Gastroesophageal sphincter (tissue), 4 donors: ENCODE data around the gene EFNB2. TPM values are rescaled to one million over a fixed set of nuclear protein-coding genes. Genes with fewer than 3 reads are reported as not detected.

Experiments
- ATAC-seq: fragments of 150-250 bp; one replicate; pipeline ENCODE4 v1.9.1; 2016; ENCODE audit warnings: mild to moderate bottlenecking, moderate library complexity
- H3K27ac ChIP-seq, 4 donors: fragments of 200-600 bp; sonication (generic) in 3 of 4; 1 replicate in 3 of 4; 2 replicates in 1 of 4; pipeline ENCODE4 v1.5.1; 2016 to 2019
- H3K27me3 ChIP-seq: fragments of 200-600 bp; sonication (generic); one replicate; pipeline ENCODE4 v1.5.1; 2019
- H3K36me3 ChIP-seq, 2 donors: fragments of 200-600 bp; sonication (generic); one replicate each; pipeline ENCODE4 v1.5.1; 2019; ENCODE audit warnings: control low read depth in 1 of 2
- H3K4me1 ChIP-seq, 3 donors: fragments of 200-600 bp; sonication (generic); 1 replicate in 2 of 3; 2 replicates in 1 of 3; pipeline ENCODE4 v1.5.1; 2016 to 2019; ENCODE audit warnings: control low read depth in 2 of 3
- H3K4me3 ChIP-seq, 2 donors: fragments of 200-600 bp; sonication (generic); one replicate each; pipeline ENCODE4 v1.5.1; 2019; ENCODE audit warnings: mild to moderate bottlenecking in 1 of 2, moderate library complexity in 1 of 2
- H3K9me3 ChIP-seq, 3 donors: fragments of 200-600 bp; sonication (generic); one replicate each; pipeline ENCODE4 v1.5.1; 2017 to 2019; ENCODE audit warnings: control low read depth in 2 of 3
- CTCF ChIP-seq, 4 experiments: fragments of 200-600 bp in 2 of 4; fragments of 450-650 bp in 2 of 4; sonication (generic) in 1 of 4; IDR thresholded peaks; one replicate each; pipeline ENCODE4 v1.5.1; 2017 to 2019; ENCODE audit warnings: antibody characterized with exemption in 4 of 4, mild to moderate bottlenecking in 2 of 4, moderate library complexity in 2 of 4
- EP300 ChIP-seq: sonication (generic); formaldehyde crosslinking; IDR thresholded peaks from one replicate; pipeline ENCODE4 v1.6.1; 2017; ENCODE audit warnings: antibody characterized with exemption, mild to moderate bottlenecking
- POLR2A ChIP-seq, 2 donors: fragments of 450-650 bp; IDR thresholded peaks; one replicate each; pipeline ENCODE4 v1.6.1; 2017; ENCODE audit warnings: antibody characterized with exemption in 2 of 2, mild to moderate bottlenecking in 2 of 2, moderate library complexity in 1 of 2
- POLR2AphosphoS5 ChIP-seq: sonication (generic); formaldehyde crosslinking; IDR thresholded peaks from one replicate; pipeline ENCODE4 v1.6.1; 2017; ENCODE audit warnings: antibody characterized with exemption
- WGBS, 2 donors: methylation state at CpG; one replicate each; pipeline ENCODE4 v1.1.5; 2018; ENCODE audit warnings: low coverage in 1 of 2; 5-methylcytosine and 5-hydroxymethylcytosine counted together
- total RNA-seq, 4 donors: library from RNA; depleted of rRNA; stranded (reverse); fragments of >200 nt; gene quantifications; one replicate each; pipeline ENCODE4 v1.1.0, GENCODE V29; 2016

Gene EFNB2
- total RNA-seq, 4 donors from 2014 or later, result 13.7 to 39.7 (median 20.5) TPM

GRCh38 chr13:106551350-106551749 is 15.9 kb upstream of the EFNB2 start:
- Histone ChIP-seq H3K27me3 (no peaks in the 10 kb centered on the region), H3K4me3 (no peak overlapping the region), H3K4me1 (peaks cover 4 to 56% (median 8%) of the 10 kb centered on the region in 3 donors), H3K36me3 (peaks cover 3 to 44% of the 10 kb centered on the region in 2 donors), H3K9me3 (no peaks in the 10 kb centered on the region), H3K27ac (no peak overlapping the region)
- ATAC-seq, result no peak
- WGBS, 2 donors, result 100% methylated on average over 1 of the region's 1 CpG
- TF ChIP-seq CTCF (IDR thresholded peaks at IDR 0.05), result no peak
- no peak for TF ChIP-seq EP300
- no peak for TF ChIP-seq POLR2AphosphoS5
- TF ChIP-seq POLR2A (IDR thresholded peaks at IDR 0.05), result no peak

GRCh38 chr13:106550570-106551135 is 15.2 kb upstream of the EFNB2 start:
- Histone ChIP-seq H3K4me1 (peaks cover 4 to 49% (median 8%) of the 10 kb centered on the region in 3 donors), H3K9me3 (no peaks in the 10 kb centered on the region), H3K4me3 (no peak overlapping the region), H3K36me3 (peaks cover 3 to 38% of the 10 kb centered on the region in 2 donors), H3K27ac (no peak overlapping the region), H3K27me3 (no peaks in the 10 kb centered on the region)
- WGBS, 2 donors, result 59 to 66% methylated on average over 4 of the region's 4 CpGs
- no peak for ATAC-seq
- TF ChIP-seq CTCF (IDR thresholded peaks at IDR 0.05) (no peak), POLR2A (IDR thresholded peaks at IDR 0.05) (no peak), EP300 (no peak), POLR2AphosphoS5 (no peak)

DNA sequence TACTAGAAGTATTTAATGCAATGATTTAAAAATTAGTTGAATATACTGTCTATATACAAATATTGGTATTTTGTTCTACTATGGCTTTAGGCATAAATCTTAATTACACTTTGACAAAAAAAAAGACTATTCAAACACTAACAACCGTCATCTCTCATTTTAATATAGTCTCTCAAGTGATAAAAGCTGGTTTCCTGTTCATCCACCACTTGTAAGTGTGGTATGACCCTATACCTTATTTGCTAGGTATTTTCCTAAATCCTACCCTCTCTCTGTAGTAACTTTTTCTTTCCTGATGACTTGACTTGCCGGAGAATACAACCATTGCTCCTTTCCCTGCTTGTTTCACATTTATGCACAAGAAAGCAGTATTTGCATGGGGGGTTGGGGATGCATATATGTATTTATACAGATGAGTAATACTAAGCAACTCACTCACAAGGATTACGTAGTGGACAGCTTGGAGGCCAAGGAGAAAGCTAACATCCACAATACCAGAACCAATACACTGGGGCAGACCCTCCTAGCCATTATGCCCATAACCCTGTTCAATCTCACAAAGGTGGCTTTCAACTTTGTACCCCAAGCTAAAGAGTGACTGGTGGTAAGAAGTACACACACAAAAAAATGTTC is 12.7 kb upstream of the EFNB2 start:
- no peaks in the 10 kb centered on the region for H3K9me3 ChIP-seq
- no peak overlapping the region for H3K4me3 ChIP-seq
- H3K27ac ChIP-seq, result no peak overlapping the region
- peaks cover 0 to 20% of the 10 kb centered on the region in 2 donors for H3K36me3 ChIP-seq
- TF ChIP-seq CTCF (IDR thresholded peaks at IDR 0.05) (no peak), POLR2A (IDR thresholded peaks at IDR 0.05) (no peak), POLR2AphosphoS5 (no peak), EP300 (no peak)
- ATAC-seq, result no peak
- WGBS, 2 donors, result 84 to 88% methylated on average over 3 of the region's 3 CpGs
- H3K27me3 ChIP-seq, result no peaks in the 10 kb centered on the region
- H3K4me1 ChIP-seq, result peaks cover 4 to 51% (median 8%) of the 10 kb centered on the region in 3 donors

DNA sequence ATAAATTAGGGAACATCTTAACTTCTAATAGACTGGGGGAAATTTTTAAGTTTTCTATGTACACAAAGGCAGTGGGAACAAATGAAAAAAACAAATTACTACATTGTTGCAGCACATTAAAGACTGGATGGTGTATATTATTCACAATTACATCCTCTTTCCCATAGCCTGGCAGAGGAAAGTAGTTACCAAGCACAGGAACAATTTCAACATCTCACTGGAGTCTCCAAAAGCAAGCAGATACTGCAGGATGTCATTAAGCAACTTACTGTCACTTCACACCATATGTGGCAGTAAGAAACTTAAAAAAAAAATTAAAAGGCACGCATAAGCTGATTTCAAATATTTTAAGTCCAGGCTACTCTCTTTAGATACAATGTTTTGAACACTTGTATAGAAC is 6.4 kb upstream of the EFNB2 start:
- H3K27ac ChIP-seq, result no peak overlapping the region
- no peaks in the 10 kb centered on the region for H3K9me3 ChIP-seq
- peaks cover 0 to 20% (median 0%) of the 10 kb centered on the region in 3 donors for H3K4me1 ChIP-seq
- 67 to 100% methylated on average over 1 of the region's 1 CpG for WGBS, 2 donors
- no peak for TF ChIP-seq POLR2A (IDR thresholded peaks at IDR 0.05)
- no peak for TF ChIP-seq EP300
- no peak for TF ChIP-seq POLR2AphosphoS5
- no peak for TF ChIP-seq CTCF (IDR thresholded peaks at IDR 0.05)
- no peak overlapping the region for H3K4me3 ChIP-seq
- no peaks in the 10 kb centered on the region for H3K27me3 ChIP-seq
- peaks cover 0 to 28% of the 10 kb centered on the region in 2 donors for H3K36me3 ChIP-seq
- no peak for ATAC-seq

DNA sequence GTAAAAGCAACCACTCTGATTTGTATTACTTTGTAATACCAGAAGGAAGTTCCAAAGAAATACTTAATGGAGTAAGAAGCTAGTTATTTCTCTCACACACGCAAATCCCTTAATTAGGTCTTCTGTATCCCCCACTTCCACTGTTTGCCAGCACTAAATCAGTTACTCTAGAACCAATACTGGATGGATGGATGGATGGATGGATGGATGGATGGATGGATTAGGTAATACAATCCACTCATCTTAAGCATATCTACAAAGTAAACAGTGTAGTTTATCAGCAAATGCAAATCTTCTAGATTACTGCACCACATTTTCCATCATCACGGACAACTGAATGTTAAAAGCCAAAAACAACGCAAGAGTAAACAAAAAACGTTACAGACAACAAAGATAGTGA is 5.2 kb upstream of the EFNB2 start:
- Histone ChIP-seq H3K9me3 (no peaks in the 10 kb centered on the region), H3K27me3 (no peaks in the 10 kb centered on the region), H3K4me3 (no peak overlapping the region), H3K27ac (no peak overlapping the region), H3K4me1 (peaks cover 0 to 32% (median 0%) of the 10 kb centered on the region in 3 donors), H3K36me3 (peaks cover 0 to 23% of the 10 kb centered on the region in 2 donors)
- 79 to 84% methylated on average over 4 of the region's 4 CpGs for WGBS, 2 donors
- ATAC-seq, result no peak
- TF ChIP-seq POLR2AphosphoS5 (no peak), POLR2A (IDR thresholded peaks at IDR 0.05) (no peak), CTCF (IDR thresholded peaks at IDR 0.05) (no peak), EP300 (no peak)
